GM20000 (cell line): Measurements from ENCODE around the gene TIMM8A.

Experiments used
- DNase-seq: peaks from one replicate; pipeline ENCODE4 v3.0.0; 2012; ENCODE audit warnings: low spot score
- CTCF ChIP-seq: IDR thresholded peaks from 2 replicates; pipeline ENCODE4 v1.5.1; 2012; ENCODE audit warnings: mild to moderate bottlenecking, control low read depth; ENCODE audit errors: extremely low read depth, missing control alignments

TIMM8A gene

GRCh38 chrX:101303790-101304189 lies 44.8 kb downstream of the TIMM8A start:
- DNase-seq: no peak
- TF ChIP-seq CTCF: no peak
